K562 (cell line): ENCODE data around the gene HNRNPA3. TPM values are rescaled to one million over a fixed set of nuclear protein-coding genes. Genes with fewer than 3 reads are reported as not detected.
A peak's percentile ranks its signal among the peaks of the same experiment; 100 is the strongest.
"Not testable (repeated sequence)": the region's sequence is repeated elsewhere in the genome, so short reads cannot be mapped to it uniquely, and the experiment has no call there.

Experiments used
- ATAC-seq: fragments of 200-7000 bp; cut with Tn5 transposase; 3 replicates; pipeline ENCODE4 v1.9.1; 2020; ENCODE audit warnings: moderate library complexity
- BruUV-seq: library from RNA; stranded (reverse); fragments of 400-500 nt; replicated peaks from 2 replicates; lab custom pipeline; 2021; lab: Mats Ljungman, UMichigan
- CTCF ChIA-PET: fragments of 300-600 bp; formaldehyde crosslinking; extraction: SDS; loops from one replicate; lab custom pipeline; 2021; ENCODE audit warnings: low intra/inter-chr PET ratio; lab: Yijun Ruan, JAX
- POLR2A ChIA-PET: fragments of 300-600, 350-650 bp; sonication (Branson Sonifier 250); formaldehyde crosslinking; extraction: SDS; loops from one replicate; lab custom pipeline; 2021; ENCODE audit warnings: antibody characterized with exemption, inconsistent platforms; lab: Yijun Ruan, JAX
- DNase-seq, 4 experiments: peaks; one replicate each; pipeline versions ENCODE4 v3.0.0 to v3.0.0-alpha.2; 2011 to 2018; ENCODE audit warnings: low spot score in 3 of 4, mixed read lengths in 3 of 4; ENCODE audit errors: extremely low read depth in 1 of 4
- FAIRE-seq: peaks from 2 replicates; lab custom pipeline; 2011; peaks lifted over from hg19 to GRCh38; lab: Jason Lieb, UNC
- H2AFZ ChIP-seq: 2 replicates; pipeline ENCODE4 v1.6.0; 2011; ENCODE audit warnings: low read depth, low read length, control low read depth, inconsistent platforms
- H3K27ac ChIP-seq: fragments of 200-600 bp; 3 replicates; pipeline ENCODE4 v1.8.0; 2011; ENCODE audit warnings: low read depth, mild to moderate bottlenecking, control low read depth, inconsistent platforms, low read length, moderate library complexity, mixed read lengths; ENCODE audit errors: extremely low read depth
- H3K27me3 ChIP-seq, 2 experiments: fragments of 300-600 bp in 1 of 2; 2 replicates in 1 of 2; 3 replicates in 1 of 2; pipeline versions ENCODE4 v1.6.0 to v1.8.0; 2011; ENCODE audit warnings: inconsistent platforms in 2 of 2, low read length in 2 of 2, mild to moderate bottlenecking in 1 of 2, mixed read lengths in 1 of 2, moderate library complexity in 1 of 2; ENCODE audit not compliant: control insufficient read depth in 2 of 2, insufficient read depth in 2 of 2
- H3K36me3 ChIP-seq: fragments of 300-600 bp; 3 replicates; pipeline ENCODE4 v1.8.0; 2011; ENCODE audit warnings: mild to moderate bottlenecking, low read length, inconsistent platforms; ENCODE audit not compliant: control insufficient read depth, insufficient read depth
- H3K4me1 ChIP-seq, 2 experiments: fragments of 200-600 bp in 1 of 2; replicated peaks in 1 of 2; 2 replicates in 1 of 2; 3 replicates in 1 of 2; pipeline versions ENCODE4 v1.5.1 to v1.8.0; 2011; ENCODE audit warnings: inconsistent platforms in 2 of 2, low read length in 2 of 2, mild to moderate bottlenecking in 1 of 2, mixed read lengths in 1 of 2, moderate library complexity in 1 of 2; ENCODE audit not compliant: control insufficient read depth in 2 of 2, insufficient read depth in 2 of 2
- H3K4me2 ChIP-seq: 2 replicates; pipeline ENCODE4 v1.6.1; 2011; ENCODE audit warnings: low read length, control low read depth, inconsistent platforms, mixed read lengths; ENCODE audit not compliant: insufficient read depth
- H3K4me3 ChIP-seq: fragments of 200-600 bp; sonication (generic), shearing (Covaris generic); 2 replicates; pipeline ENCODE4 v1.5.1; 2016; ENCODE audit warnings: control low read depth, inconsistent platforms
- H3K79me2 ChIP-seq: fragments of 200-600 bp; 3 replicates; pipeline ENCODE4 v1.8.0; 2011; ENCODE audit warnings: low read length, inconsistent platforms; ENCODE audit not compliant: control insufficient read depth, insufficient read depth
- H3K9ac ChIP-seq, 2 experiments: 2 replicates each; pipeline versions ENCODE4 v1.6.0 to v1.6.1; 2011; ENCODE audit warnings: low read depth in 2 of 2, low read length in 2 of 2, control low read depth in 1 of 2, inconsistent platforms in 1 of 2, mild to moderate bottlenecking in 1 of 2, mixed read lengths in 1 of 2; ENCODE audit not compliant: insufficient read depth in 1 of 2
- H3K9me1 ChIP-seq: one replicate; pipeline ENCODE4 v1.6.0; 2011; ENCODE audit warnings: inconsistent platforms, mild to moderate bottlenecking, low read length, moderate library complexity; ENCODE audit not compliant: control insufficient read depth, insufficient read depth
- H3K9me3 ChIP-seq: replicated peaks from 2 replicates; pipeline ENCODE4 v1.5.1; 2011; ENCODE audit warnings: low read depth, low read length, inconsistent platforms; ENCODE audit not compliant: control insufficient read depth, insufficient read depth
- H4K20me1 ChIP-seq: replicated peaks from 2 replicates; pipeline ENCODE4 v1.6.1; 2011; ENCODE audit warnings: low read length, inconsistent platforms, mixed read lengths; ENCODE audit not compliant: control insufficient read depth, insufficient read depth
- CC2D1A ChIP-seq: fragments of 450-650 bp; IDR thresholded peaks from 2 replicates; pipeline ENCODE4 v1.6.1; 2017; ENCODE audit warnings: mild to moderate bottlenecking
- L3MBTL2 ChIP-seq: fragments of 450-650 bp; IDR thresholded peaks from 2 replicates; pipeline ENCODE4 v1.6.1; 2016; ENCODE audit warnings: mild to moderate bottlenecking, moderate library complexity
- MGA ChIP-seq: fragments of 450-650 bp; IDR thresholded peaks from 2 replicates; pipeline ENCODE4 v1.6.1; 2016; ENCODE audit warnings: mild to moderate bottlenecking, moderate library complexity
- TRIM24 ChIP-seq, 2 experiments: fragments of 450-650 bp; IDR thresholded peaks; 2 replicates each; pipeline ENCODE4 v1.6.1; 2016
- ZNF766 ChIP-seq: fragments of 200-800 bp; sonication (Bioruptor generic); conservative IDR thresholded peaks from 2 replicates; pipeline ENCODE4 v1.6.1; 2016; ENCODE audit warnings: missing genetic modification characterization, missing compliant biosample characterization
- WGBS: fragments of 100-300 bp; shearing (Covaris generic); methylation state at CpG from one replicate; pipeline ENCODE4 v1.1.6; 2016; ENCODE audit warnings: low coverage, mixed read lengths; ENCODE audit not compliant: insufficient coverage; ENCODE audit errors: missing lambda C conversion rate; 5-methylcytosine and 5-hydroxymethylcytosine counted together
- in situ Hi-C: fragments of 300-500 bp; cut with MboI; formaldehyde crosslinking; loops from 4 replicates; pipeline ENCODE4 v1.15.0; 2018; ENCODE audit warnings: inconsistent platforms, mixed read lengths
- intact Hi-C: fragments of 100-400 bp; cut with micrococcal nuclease; formaldehyde crosslinking; loops from 2 replicates; pipeline ENCODE4 v1.14.2; 2022
- polyA plus RNA-seq, 8 experiments: library from polyadenylated mRNA; depleted of rRNA in 4 of 8; stranded (reverse) in 5 of 8; unstranded in 3 of 8; fragments of >200 nt; fragmentation: Nextera tagmentation in 2 of 8; fragmentation: Illumina TruSeq in 1 of 8; extraction: Ambion mirVana in 2 of 8; extraction: Trizol in 1 of 8; gene quantifications; 2 replicates each; pipeline versions ENCODE4 v1.2.1 to v1.2.3, GENCODE V29; 2011 to 2014; ENCODE audit warnings: inconsistent platforms in 1 of 8, missing spikeins in 1 of 8
- total RNA-seq, 7 experiments: library from RNA; depleted of rRNA in 6 of 7; stranded (reverse); fragments of >200 nt in 6 of 7; fragmentation: Illumina TruSeq in 2 of 7; extraction: Trizol in 2 of 7; gene quantifications; 2 replicates each; pipeline versions ENCODE4 v1.2.1 to v1.2.3, GENCODE V29; 2011 to 2021; ENCODE audit warnings: low replicate concordance in 1 of 7

Gene HNRNPA3
- total and polyA plus RNA-seq, 9 of the 15 experiments (the other 6 are each of a cell fraction or from before 2014, with no cell fraction given): 72.8 to 428 (median 192) TPM

DNA sequence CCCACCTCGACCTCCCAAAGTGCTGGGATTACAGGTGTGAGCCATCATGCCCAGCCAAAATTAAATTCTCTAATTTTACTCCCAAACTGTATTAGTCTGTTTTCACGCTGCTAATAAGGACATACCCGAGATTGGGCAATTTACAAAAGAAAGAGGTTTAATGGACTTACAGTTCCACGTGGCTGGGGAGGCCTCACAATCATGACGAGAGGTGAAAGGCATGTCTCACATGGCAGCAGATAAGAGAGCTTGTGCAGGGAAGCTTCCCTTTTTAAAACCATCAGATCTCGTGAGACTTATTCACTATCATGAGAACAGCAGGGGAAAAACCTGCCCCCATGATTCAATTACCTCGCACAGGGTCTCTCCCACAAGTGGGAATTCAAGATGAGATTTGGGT lies 26.6 kb upstream of the HNRNPA3 start:
- H3K4me2 ChIP-seq, FAIRE-seq, H3K27me3 ChIP-seq, H3K27ac ChIP-seq, CTCF ChIA-PET, DNase-seq, H4K20me1 ChIP-seq, in situ Hi-C loops, H2AFZ ChIP-seq, intact Hi-C loops, H3K79me2 ChIP-seq, H3K9me3 ChIP-seq, H3K9me1 ChIP-seq, H3K4me3 ChIP-seq: not testable (repeated sequence)
- 34% methylated on average over 6 of the region's 7 CpGs for WGBS
- POLR2A ChIA-PET: interaction anchor here (1.5 to 1.6 kb wide), 3 partner anchors 8 to 26 kb away, joined by 4 read pairs; partner anchors contain the start of gene HNRNPA3
- TF ChIP-seq L3MBTL2 (peak; percentile 81), TRIM24 (IDR thresholded peaks at IDR 0.05) (peak; percentile 48 to 68; a peak in 3 of 4 replicates), MGA (peak; percentile 63), CC2D1A (peak; percentile 20; the same call in 1 of the 2 replicates), ZNF766 (CRISPR knock-in tag) (0 out of 2 replicates have a peak, but pooled peaks have one; percentile 49)
- TF ChIP-seq, all 486 proteins: peak for 5; not testable (repeated sequence) for 481
- not testable (repeated sequence) for BruUV-seq, H3K9ac ChIP-seq, ATAC-seq, H3K4me1 ChIP-seq, H3K36me3 ChIP-seq
